Neural cell (in vitro differentiated cells): ENCODE data around the gene ZFPM1. TPM values are rescaled to one million over a fixed set of nuclear protein-coding genes. Genes with fewer than 3 reads are reported as not detected.
"Not testable (repeated sequence)": the region's sequence is repeated elsewhere in the genome, so short reads cannot be mapped to it uniquely, and the experiment has no call there.

ENCODE experiments used
- H2AFZ ChIP-seq: fragments of 200-600, 300-800 bp; sonication (generic), shearing (Covaris generic); 2 replicates; pipeline ENCODE4 v1.6.0; 2014; ENCODE audit warnings: low read depth, mild to moderate bottlenecking, antibody characterized with exemption, low read length, moderate library complexity
- H3F3A ChIP-seq: fragments of 200-600 bp; shearing (Covaris generic); 2 replicates; pipeline ENCODE4 v1.6.1; 2016; ENCODE audit warnings: mild to moderate bottlenecking, moderate library complexity, mixed read lengths, antibody characterized with exemption, low read length; ENCODE audit not compliant: insufficient read depth, poor library complexity, severe bottlenecking
- H3K27ac ChIP-seq: fragments of 200-600, 300-800 bp; sonication (generic), shearing (Covaris generic); 2 replicates; pipeline ENCODE4 v1.5.1; 2014; ENCODE audit warnings: mild to moderate bottlenecking, low read length, moderate library complexity
- H3K27me3 ChIP-seq: fragments of 300-800, 200-600 bp; sonication (generic), shearing (Covaris generic); 2 replicates; pipeline ENCODE4 v1.6.0; 2014; ENCODE audit warnings: mild to moderate bottlenecking, low read depth, low read length, moderate library complexity; ENCODE audit not compliant: insufficient read depth
- H3K36me3 ChIP-seq: fragments of 300-800, 200-600 bp; sonication (generic), shearing (Covaris generic); 2 replicates; pipeline ENCODE4 v1.5.1; 2014; ENCODE audit warnings: mild to moderate bottlenecking, antibody characterized with exemption, low read length, moderate library complexity; ENCODE audit not compliant: insufficient read depth
- H3K4me2 ChIP-seq: fragments of 300-800, 200-600 bp; sonication (generic), shearing (Covaris generic); 2 replicates; pipeline ENCODE4 v1.6.0; 2014; ENCODE audit warnings: mild to moderate bottlenecking, low read length
- H3K4me3 ChIP-seq: fragments of 300-800, 200-600 bp; sonication (generic), shearing (Covaris generic); 2 replicates; pipeline ENCODE4 v1.5.1; 2014; ENCODE audit warnings: mild to moderate bottlenecking, low read length, moderate library complexity
- H3K79me2 ChIP-seq: fragments of 200-600 bp; shearing (Covaris generic); replicated peaks from 2 replicates; pipeline ENCODE4 v1.6.0; 2014; ENCODE audit warnings: mild to moderate bottlenecking, low read length, moderate library complexity; ENCODE audit not compliant: insufficient read depth
- H3K9ac ChIP-seq: fragments of 300-800, 200-600 bp; sonication (generic), shearing (Covaris generic); 2 replicates; pipeline ENCODE4 v1.6.1; 2016; ENCODE audit warnings: mild to moderate bottlenecking, low read length, mixed read lengths
- H3K9me2 ChIP-seq: fragments of 200-600 bp; shearing (Covaris generic); 2 replicates; pipeline ENCODE4 v1.6.1; 2016; ENCODE audit warnings: mild to moderate bottlenecking, low read length, mixed read lengths; ENCODE audit not compliant: insufficient read depth
- H3K9me3 ChIP-seq: fragments of 200-600, 300-800 bp; sonication (generic), shearing (Covaris generic); 2 replicates; pipeline ENCODE4 v1.6.1; 2016; ENCODE audit warnings: mild to moderate bottlenecking, mixed run types, low read length, moderate library complexity, mixed read lengths
- H4K20me1 ChIP-seq: fragments of 200-600 bp; shearing (Covaris generic); 2 replicates; pipeline ENCODE4 v1.6.1; 2016; ENCODE audit warnings: mild to moderate bottlenecking, mixed run types; ENCODE audit not compliant: insufficient read depth
- CTCF ChIP-seq: fragments of 450-650 bp; IDR thresholded peaks from 2 replicates; pipeline ENCODE4 v1.5.1; 2014; ENCODE audit warnings: antibody characterized with exemption, mild to moderate bottlenecking, moderate library complexity; ENCODE audit not compliant: poor library complexity, severe bottlenecking
- EP300 ChIP-seq: fragments of 450-650 bp; conservative IDR thresholded peaks from 2 replicates; pipeline ENCODE4 v1.6.1; 2014; ENCODE audit warnings: antibody characterized with exemption, mild to moderate bottlenecking, moderate library complexity; ENCODE audit not compliant: poor library complexity, severe bottlenecking
- EZH2 ChIP-seq: fragments of 200-600, 300-800 bp; shearing (Covaris generic), sonication (generic); IDR thresholded peaks from 2 replicates; pipeline ENCODE4 v1.6.1; 2014; ENCODE audit warnings: antibody characterized with exemption, low read length, borderline replicate concordance, mild to moderate bottlenecking; ENCODE audit not compliant: insufficient read depth, poor library complexity, severe bottlenecking
- MXI1 ChIP-seq: fragments of 450-650 bp; conservative IDR thresholded peaks from 2 replicates; pipeline ENCODE4 v1.6.1; 2014; ENCODE audit warnings: antibody characterized with exemption, mild to moderate bottlenecking; ENCODE audit not compliant: poor library complexity, severe bottlenecking
- POLR2AphosphoS5 ChIP-seq: IDR thresholded peaks from 2 replicates; pipeline ENCODE4 v1.6.1; 2012
- RAD21 ChIP-seq: fragments of 450-650 bp; conservative IDR thresholded peaks from 2 replicates; pipeline ENCODE4 v1.6.1; 2014; ENCODE audit warnings: antibody characterized with exemption, mild to moderate bottlenecking, moderate library complexity
- REST ChIP-seq: IDR thresholded peaks from 2 replicates; pipeline ENCODE4 v1.6.1; 2012; ENCODE audit warnings: borderline replicate concordance
- SMC3 ChIP-seq: fragments of 450-650 bp; conservative IDR thresholded peaks from 2 replicates; pipeline ENCODE4 v1.6.1; 2014; ENCODE audit warnings: antibody characterized with exemption, mild to moderate bottlenecking, moderate library complexity; ENCODE audit not compliant: poor library complexity
- TAF1 ChIP-seq: IDR thresholded peaks from 2 replicates; pipeline ENCODE4 v1.6.1; 2012; ENCODE audit warnings: low read depth
- polyA plus RNA-seq: library from polyadenylated mRNA; depleted of rRNA; stranded (reverse); fragments of >200 nt; gene quantifications from 2 replicates; pipeline ENCODE4 v1.2.3, GENCODE V29; 2014

The ZFPM1 gene
- polyA plus RNA-seq, 1 donor from 2014 or later: 0.41 TPM

GRCh38 chr16:88483392-88483641 lies 30.2 kb downstream of the ZFPM1 start:
- no peak overlapping the region for H2AFZ ChIP-seq
- H3K79me2 ChIP-seq: no peaks in the 10 kb centered on the region
- no peak overlapping the region for H3K4me2 ChIP-seq
- H3K9me2 ChIP-seq: no peaks in the 10 kb centered on the region
- H3K27ac ChIP-seq: no peak overlapping the region
- no peaks in the 10 kb centered on the region for H4K20me1 ChIP-seq
- H3K4me3 ChIP-seq: no peak overlapping the region
- no peaks in the 10 kb centered on the region for H3F3A ChIP-seq
- no peaks in the 10 kb centered on the region for H3K27me3 ChIP-seq
- no peaks in the 10 kb centered on the region for H3K9me3 ChIP-seq
- H3K36me3 ChIP-seq: no peaks in the 10 kb centered on the region
- no peak for TF ChIP-seq EZH2
- no peak for TF ChIP-seq CTCF
- TF ChIP-seq REST: no peak
- TF ChIP-seq MXI1: no peak
- TF ChIP-seq RAD21: no peak
- TF ChIP-seq POLR2AphosphoS5: no peak
- TF ChIP-seq SMC3: no peak
- TF ChIP-seq EP300: no peak
- no peak overlapping the region for H3K9ac ChIP-seq

GRCh38 chr16:88484505-88485365 lies 31.7 kb downstream of the ZFPM1 start:
- no peak overlapping the region for H3K27ac ChIP-seq
- H3K79me2 ChIP-seq: no peaks in the 10 kb centered on the region
- H3K36me3 ChIP-seq: no peaks in the 10 kb centered on the region
- H4K20me1 ChIP-seq: no peaks in the 10 kb centered on the region
- H3K9ac ChIP-seq: no peak overlapping the region
- H3K9me3 ChIP-seq: no peaks in the 10 kb centered on the region
- TF ChIP-seq MXI1 (no peak), EZH2 (no peak), REST (no peak), TAF1 (no peak), RAD21 (no peak), POLR2AphosphoS5 (no peak), SMC3 (no peak), CTCF (no peak), EP300 (no peak)
- H3K4me3 ChIP-seq: no peak overlapping the region
- no peaks in the 10 kb centered on the region for H3F3A ChIP-seq
- H3K9me2 ChIP-seq: no peaks in the 10 kb centered on the region
- no peaks in the 10 kb centered on the region for H3K27me3 ChIP-seq
- H2AFZ ChIP-seq: no peak overlapping the region
- H3K4me2 ChIP-seq: no peak overlapping the region

GRCh38 chr16:88485366-88485741 lies 32.3 kb downstream of the ZFPM1 start:
- not testable (repeated sequence) for H3K27me3 ChIP-seq, H3K4me2 ChIP-seq, H3F3A ChIP-seq, H3K9ac ChIP-seq, H3K27ac ChIP-seq, H3K4me3 ChIP-seq, H3K9me2 ChIP-seq, H3K36me3 ChIP-seq, H4K20me1 ChIP-seq, H3K79me2 ChIP-seq, H2AFZ ChIP-seq, H3K9me3 ChIP-seq
